ENCODE measurements around the gene BSX.

DNA sequence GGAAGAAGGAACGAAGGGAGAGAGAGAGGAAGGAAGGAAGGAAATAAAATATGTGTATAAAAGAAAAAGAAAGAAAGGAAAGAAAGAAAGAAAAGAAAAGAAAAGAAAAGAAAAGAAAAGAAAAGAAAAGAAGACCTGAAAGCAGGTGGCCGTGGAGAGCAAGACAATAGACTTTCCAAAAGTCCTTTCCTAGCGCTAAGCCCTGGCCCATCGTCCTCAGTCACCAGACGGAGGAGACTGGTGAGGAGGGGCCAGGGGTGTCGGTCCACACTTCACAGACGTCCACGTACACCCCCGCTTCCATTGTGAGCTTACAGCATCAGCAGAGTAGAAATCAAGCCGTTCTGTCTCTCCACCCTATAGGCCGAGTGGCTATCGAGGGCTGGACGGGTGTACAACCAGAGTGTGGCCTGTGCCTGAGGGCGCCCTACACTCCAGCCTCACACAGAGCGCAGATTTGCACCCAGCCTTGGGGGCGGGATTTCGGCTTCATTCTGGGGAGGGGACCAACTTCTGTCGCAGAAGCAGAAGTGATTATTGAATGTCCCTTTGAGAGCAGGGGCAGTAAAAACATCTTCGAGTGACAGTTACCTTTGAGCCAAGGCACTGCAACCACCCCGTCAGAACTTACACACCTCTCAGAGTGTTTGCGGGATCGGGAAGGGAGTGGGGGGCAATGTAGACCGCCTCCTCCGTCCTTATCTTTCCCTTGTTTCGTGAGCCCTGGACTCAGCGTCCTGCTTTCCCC, 2.0 kb upstream of the BSX start:
- TF ChIP-seq POLR2AphosphoS5 (IDR thresholded peaks at IDR 0.05; ENCODE audit: borderline replicate concordance, low read depth, low read length) (no peak), EZH2 (IDR thresholded peaks at IDR 0.05) (no peak), FOXP2 (optimal IDR thresholded peaks at IDR 0.05; ENCODE audit: control extremely low read depth, extremely low read length, insufficient read depth) (no peak)

Measured in SK-N-MC (cell line).